HG02938 (cell line): ENCODE results near the gene IGSF8.
"Not testable (repeated sequence)": the region's sequence is repeated elsewhere in the genome, so short reads cannot be mapped to it uniquely, and the experiment has no call there.

ENCODE experiments used
- ATAC-seq: cut with Tn5 transposase; IDR thresholded peaks from one replicate; pipeline ENCODE4 v1.9.1; 2021; ENCODE audit warnings: mild to moderate bottlenecking, moderate library complexity; ENCODE audit not compliant: unreplicated experiment

IGSF8 gene

DNA sequence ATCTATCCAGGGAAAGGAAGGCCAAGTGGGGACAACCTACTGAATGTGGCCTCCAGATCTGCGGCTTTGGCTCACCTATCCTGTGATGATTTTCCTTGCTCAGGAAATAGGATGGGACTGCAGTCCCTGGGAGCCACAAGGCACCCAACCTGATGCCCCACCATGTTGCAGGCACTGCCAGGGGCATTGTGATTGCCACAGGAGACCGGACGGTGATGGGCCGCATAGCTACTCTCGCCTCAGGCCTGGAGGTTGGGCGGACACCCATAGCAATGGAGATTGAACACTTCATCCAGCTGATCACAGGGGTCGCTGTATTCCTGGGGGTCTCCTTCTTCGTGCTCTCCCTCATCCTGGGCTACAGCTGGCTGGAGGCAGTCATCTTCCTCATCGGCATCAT lies 29.0 kb upstream of the IGSF8 start:
- no peak for ATAC-seq

DNA sequence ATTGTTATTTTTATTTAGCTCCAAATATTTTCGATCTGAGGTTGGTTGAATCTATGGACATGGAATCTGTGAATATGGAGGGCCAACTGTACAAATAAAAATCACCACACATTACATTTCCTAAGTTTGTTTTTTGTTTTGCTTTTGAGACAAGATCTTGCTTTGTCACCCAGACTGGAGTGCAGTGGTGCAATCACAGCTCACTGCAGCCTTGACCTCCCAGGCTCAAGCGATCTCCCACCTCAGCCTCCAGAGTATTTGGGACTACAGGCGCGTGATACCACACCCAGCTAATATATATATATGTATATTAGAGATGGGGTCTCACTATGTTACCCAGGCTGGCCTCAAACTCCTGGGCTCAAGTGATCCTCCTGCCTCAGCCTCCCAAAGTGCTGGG lies 27.9 kb upstream of the IGSF8 start:
- ATAC-seq, result not testable (repeated sequence)

DNA sequence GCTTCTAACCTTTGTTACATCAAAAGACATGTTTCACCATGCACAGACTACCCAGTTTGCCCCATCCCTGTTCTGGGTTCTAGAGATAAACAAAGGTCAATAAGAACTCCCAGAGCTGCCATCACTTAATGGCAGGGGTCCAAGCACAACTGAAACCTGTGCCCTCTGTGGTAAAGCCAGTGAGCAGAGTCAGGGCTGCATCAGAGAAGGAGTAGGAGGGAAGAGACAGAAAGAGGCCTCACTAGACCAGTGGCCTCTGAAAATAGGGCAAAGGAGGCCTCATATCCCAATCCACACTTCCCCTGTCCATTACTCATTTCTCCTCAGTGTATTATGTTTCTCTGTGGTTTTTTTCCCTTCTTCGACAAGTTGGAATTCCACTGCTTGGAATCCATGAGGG lies 27.3 kb upstream of the IGSF8 start:
- no peak for ATAC-seq

DNA sequence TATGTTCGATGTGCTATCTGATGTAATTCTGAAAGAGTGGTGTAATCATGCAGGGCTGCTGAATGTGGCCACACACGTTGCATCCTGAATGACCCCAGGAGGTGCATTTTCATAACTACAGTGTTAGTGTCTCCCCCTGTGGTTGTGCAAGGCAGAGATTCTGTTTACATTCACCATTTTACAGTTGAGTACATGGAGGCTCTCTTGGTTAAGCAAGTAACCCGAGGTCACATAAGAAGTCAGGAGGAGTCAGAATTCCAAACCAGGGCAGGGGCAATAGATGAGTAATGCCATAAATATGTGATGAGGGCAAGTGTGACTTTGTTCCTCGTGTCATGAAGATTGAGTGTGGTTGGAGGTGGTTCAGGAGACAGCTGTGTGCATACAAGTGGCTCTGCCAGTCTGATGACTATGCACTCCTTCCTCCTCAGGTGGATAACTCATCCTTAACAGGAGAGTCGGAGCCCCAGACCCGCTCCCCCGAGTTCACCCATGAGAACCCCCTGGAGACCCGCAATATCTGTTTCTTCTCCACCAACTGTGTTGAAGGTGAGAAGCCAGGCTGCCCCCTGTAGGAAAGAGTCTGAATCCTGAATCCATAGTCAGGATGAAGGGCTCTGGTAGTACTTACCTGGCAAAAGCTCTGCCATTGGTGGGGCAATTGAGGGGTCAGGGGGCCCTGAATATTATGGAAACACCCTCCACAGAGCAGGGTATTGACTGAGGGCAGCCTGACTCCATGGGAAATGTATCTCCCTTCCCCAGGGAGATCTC lies 26.5 kb upstream of the IGSF8 start:
- ATAC-seq, result no peak

DNA sequence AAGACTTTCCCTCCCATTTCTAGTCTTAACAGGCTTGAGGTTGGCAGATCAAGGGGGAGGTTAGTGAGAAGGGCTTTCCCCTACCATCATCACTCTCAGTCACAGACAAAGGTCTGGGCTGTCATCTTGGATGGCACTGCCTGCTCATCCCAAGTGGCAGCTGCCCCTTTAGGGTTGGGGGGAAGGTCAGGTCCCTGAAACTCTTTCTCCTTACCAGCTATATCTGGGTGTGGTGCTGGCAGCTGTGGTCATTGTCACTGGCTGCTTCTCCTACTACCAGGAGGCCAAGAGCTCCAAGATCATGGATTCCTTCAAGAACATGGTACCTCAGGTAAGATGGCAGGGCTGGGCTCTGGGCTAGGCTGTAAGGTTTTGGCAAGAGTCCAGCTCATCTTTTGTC lies 25.3 kb upstream of the IGSF8 start:
- no peak for ATAC-seq

DNA sequence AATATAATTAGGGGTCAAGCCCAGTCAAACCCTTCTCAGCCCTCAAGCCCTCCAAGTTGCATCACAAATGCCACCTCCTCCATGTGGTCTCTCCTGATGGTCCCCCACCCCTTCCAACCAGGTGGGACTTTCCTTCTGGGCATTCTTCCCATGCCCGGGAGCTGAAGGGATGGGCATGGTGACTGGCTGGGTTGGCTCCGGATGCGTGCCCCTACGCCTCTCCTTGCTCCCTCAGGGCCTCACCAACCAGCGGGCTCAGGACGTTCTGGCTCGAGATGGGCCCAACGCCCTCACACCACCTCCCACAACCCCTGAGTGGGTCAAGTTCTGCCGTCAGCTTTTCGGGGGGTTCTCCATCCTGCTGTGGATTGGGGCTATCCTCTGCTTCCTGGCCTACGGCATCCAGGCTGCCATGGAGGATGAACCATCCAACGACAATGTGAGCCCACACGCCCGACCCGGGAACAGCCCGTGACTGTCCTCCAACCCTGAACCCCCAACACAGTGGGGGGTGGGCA lies 24.6 kb upstream of the IGSF8 start:
- ATAC-seq, result no peak

DNA sequence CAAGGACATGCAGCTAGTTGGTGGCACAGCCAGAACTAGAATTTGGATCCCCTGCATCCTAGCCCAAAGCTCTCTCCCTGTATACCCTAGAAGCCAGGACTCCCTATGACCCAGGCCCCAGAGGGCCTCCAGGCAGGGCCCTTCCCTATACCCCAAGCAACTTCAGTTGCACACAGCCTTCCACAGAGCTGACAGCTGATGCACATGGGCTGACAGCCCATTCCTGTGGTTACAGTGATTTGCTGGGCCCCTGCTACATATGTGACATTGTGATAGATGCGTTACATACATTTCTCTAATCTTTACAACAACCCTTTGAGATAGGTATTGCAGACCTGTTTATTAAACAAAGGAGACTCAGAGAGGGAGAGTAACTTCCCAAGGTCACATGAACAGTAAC lies 23.0 kb upstream of the IGSF8 start:
- ATAC-seq, result no peak

DNA sequence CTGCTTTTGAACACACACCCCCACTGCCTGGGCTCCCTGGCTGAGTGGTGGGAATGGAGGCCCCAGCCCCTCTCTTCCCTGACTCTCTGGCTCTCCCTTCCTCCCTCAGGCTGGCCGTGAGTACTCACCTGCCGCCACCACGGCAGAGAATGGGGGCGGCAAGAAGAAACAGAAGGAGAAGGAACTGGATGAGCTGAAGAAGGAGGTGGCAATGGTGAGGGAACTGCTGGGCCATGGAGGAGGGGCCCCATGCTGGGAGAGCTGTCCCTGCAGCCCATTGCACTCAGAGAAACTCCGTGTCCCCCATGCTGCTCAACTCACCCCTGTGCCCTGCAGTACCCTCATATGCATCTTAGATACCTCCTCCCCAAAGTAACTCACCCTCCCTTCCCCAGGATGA lies 22.4 kb upstream of the IGSF8 start:
- no peak for ATAC-seq

DNA sequence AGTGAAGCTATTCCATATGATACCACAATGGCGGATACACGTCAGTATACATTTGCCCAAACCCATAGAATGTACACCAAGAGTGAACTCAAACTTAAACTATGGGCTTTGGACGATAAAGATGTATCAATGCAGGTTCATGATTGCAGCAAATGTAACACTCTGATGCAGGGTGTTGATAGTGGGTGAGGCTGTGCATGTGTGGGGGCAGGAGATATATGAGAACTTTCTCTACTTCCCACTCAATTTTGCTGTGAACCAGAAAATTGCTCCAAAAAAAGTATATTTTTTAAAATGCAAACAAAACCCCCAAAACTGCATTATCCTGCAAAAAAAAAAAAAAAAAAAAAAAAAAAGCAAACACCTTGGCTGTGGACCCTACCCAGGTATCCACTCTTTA lies 20.5 kb upstream of the IGSF8 start:
- ATAC-seq, result no peak

DNA sequence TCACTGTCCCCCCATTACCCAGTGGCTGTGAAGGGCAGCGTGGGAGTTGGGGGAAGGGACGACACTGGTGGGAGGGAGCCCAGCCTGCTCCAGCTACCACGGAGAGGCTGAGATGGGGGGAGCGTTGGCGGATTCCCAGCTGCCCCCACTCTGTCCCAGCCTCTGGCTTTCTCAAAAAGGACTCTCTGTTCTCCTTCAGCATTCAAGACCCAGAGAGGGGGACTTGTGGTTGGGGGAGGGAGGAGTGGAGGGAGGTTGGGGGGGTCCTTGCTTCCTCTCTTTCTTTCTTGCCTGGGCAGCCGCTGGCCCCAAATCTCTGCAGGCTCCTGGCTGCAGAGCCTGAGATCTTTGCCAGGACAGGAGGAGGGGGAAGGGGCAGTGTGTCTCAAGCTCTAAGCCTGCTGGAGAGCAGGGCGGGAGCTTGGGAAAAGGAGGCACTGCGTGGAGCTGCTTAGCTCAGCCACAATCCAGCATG lies 19.3 kb upstream of the IGSF8 start:
- ATAC-seq, result no peak

DNA sequence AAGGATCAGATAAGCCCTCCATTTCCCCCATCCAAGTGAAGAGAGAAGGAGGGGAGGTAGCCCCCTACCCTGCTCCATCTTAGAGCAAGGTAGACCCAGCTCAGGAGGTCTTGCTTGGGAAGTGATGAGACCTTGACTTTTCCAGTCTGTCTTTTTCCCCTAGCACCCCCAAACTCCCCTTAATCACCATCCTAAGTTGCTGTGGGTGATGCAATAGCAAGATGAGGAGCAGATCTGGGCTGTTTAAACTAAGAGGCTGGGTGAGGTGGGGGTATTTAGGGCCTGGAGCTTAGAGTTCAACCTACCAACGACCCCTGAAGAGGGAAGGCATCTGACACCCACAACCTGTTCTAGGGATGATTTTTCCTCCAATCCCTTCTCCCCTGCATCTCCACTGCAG lies 18.9 kb upstream of the IGSF8 start:
- ATAC-seq, result no peak

DNA sequence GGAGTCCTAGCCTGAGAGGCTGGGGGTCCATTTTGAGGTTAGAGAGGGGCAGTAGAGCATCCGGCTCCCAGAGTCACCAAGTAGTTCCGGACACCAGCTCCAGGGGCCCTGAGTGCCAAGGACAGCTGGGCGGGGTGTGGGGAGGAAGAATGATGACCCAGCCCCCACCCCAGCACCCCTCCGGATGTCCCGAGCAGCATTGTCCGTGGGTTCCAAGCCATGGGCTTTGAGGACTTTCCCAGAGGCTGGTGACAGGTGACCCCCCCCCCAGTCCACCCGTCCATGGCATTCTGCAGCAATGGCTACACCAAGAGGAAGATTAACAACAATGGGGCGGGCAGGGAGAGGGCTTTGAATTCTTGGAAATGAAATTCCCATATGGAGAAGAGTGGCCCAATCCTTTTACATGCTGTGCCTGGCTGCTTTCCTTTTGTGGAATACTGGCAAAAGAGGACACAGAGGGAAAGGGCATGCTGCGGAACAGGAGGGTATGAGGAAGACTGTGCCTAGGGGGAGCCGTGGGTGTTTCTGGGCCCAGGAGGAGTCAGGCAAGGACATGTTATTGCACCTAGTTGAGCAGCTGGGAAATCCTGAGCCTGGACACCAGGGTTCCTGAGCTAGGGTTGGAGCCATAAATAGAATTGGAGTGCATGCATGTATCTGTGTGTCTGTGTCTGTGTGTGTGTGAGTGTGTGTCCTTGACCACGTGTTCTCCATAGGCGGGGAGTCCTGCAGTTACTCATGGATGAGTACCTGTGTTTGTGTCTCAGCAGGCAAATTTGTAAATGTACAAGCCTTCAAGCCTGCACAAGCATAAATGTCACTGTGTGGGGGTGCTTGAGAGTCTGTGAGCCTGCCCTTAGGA lies 18.1 kb upstream of the IGSF8 start:
- no peak for ATAC-seq

DNA sequence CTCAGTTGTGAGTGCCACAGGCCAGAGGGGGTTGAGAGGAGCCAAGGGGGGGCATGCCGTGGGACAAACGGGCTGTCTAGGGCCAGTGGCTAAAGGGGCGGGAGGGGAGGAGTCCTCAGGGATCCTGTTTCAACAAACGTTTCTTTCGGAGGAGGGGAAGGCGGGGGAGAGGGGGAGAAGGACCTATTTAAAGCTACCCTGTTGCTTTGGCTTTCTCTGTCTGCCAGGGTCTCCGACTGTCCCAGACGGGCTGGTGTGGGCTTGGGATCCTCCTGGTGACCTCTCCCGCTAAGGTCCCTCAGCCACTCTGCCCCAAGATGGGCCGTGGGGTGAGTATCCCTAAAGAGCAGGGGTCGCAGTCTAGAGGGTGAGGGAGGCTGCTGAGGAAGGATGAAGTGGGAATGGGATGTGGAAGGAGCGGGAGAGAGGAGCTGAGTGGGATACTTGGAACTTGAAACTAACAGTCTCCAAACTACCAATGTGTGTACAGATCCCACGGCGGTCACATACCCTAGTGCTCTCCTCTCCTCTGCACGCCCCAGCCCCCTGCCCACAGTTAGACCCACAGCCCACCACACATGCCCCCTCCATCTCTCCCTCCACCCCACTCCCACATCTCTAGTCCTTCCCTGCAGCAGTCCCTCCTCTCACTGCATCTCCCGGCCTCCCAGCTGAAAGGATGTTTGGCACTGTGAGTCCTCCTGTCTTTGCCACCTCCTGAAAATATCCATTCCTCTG lies 17.3 kb upstream of the IGSF8 start, which contains the start of gene ATP1A2:
TSS of gene ATP1A2 (plus strand) at position 215 of the 738 bp plus-strand sequence. CDS start at position 318, 103 bp downstream.
- no peak for ATAC-seq

DNA sequence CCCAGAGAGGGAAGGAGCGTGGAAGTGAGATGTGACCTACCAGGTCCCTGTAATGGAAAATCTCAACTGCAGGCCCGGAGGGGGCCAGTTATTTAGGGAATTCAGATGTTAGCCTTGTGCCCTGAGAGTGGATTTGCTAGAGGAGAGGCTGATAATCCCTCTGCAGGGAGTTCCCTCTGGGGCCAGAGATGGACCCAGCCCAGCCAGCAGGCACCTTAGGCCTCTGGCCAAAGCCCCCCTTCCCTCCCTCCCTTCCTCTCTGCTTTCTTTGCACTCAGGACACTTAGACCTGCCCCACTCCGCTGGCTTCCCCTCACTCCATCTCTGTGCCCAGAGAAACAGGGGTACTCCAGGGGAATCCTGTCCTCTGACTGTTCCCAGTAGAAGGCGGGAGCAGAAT lies 15.7 kb upstream of the IGSF8 start:
- ATAC-seq, result no peak

DNA sequence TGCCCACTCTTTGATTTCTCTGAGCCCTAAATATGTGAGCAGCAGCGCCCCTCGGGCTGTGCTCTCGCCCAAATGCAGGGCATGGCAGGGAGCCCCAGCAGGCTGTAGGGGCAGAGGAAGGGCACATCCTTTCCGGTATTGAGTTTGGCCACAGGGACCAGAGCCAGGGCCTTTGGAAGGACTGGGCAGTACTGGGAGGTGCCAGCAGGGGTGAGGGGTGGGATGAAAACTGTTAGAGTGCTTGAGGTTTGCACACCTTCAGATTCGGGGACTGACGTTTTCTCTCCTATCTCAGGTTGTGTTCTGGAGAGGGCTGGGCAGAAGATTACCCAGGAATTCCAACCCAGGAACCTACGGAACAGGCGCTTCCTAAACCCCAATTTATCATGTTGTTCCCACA lies 15.0 kb upstream of the IGSF8 start:
- ATAC-seq, result no peak

DNA sequence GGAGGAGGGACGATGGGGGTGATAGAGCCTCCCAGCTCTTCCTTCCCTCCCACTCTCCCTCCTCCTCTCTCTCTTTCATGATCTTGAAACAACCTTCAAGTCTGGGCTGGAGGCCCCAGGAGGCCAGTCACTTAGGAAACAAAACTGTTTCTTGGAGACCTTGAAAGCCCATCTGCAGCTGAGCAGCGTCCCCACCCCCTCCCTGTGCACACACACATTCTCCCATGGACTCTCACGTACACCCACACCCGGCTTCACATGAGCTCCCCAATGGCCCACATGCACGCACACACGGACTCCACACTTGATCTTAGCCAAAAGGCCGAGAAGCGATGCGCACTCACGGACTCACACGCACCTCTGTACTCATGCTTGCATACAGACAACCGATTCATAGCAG lies 13.9 kb upstream of the IGSF8 start:
- no peak for ATAC-seq

DNA sequence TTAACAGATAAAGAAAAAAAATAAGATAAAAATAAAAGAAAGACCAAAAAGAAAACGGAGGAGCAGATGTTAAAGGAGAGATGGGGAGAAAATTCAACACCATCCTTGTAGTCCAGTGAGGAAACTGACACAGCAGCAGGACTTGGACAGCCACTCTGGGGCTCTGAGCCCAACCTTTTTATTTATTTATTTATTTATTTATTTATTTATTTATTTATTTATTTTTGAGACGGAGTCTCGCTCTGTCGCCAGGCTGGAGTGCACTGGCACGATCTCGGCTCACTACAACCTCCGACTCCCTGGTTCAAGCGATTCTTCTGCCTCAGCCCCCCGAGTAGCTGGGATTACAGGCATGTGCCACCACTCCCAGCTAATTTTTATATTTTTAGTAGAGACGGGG lies 13.0 kb upstream of the IGSF8 start:
- not testable (repeated sequence) for ATAC-seq

DNA sequence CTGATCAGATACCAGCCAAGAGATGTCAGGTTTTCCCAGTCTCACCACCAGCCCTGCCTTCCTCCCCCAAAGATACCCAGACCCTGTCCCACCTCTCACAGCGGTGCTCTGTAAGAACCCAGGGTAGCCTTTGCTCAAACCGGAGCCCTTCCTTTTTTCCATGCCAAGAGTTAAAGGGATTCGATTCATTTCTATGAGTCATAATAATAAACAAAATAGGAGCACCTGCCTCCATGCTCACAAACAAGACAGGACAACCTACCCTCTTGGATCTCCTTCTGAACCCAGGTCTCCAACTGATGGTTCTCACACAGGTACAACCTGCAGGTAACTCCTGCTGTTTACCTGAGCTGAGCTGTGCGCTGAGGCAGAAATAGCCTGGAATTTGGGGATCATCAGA lies 11.3 kb upstream of the IGSF8 start:
- ATAC-seq, result no peak

DNA sequence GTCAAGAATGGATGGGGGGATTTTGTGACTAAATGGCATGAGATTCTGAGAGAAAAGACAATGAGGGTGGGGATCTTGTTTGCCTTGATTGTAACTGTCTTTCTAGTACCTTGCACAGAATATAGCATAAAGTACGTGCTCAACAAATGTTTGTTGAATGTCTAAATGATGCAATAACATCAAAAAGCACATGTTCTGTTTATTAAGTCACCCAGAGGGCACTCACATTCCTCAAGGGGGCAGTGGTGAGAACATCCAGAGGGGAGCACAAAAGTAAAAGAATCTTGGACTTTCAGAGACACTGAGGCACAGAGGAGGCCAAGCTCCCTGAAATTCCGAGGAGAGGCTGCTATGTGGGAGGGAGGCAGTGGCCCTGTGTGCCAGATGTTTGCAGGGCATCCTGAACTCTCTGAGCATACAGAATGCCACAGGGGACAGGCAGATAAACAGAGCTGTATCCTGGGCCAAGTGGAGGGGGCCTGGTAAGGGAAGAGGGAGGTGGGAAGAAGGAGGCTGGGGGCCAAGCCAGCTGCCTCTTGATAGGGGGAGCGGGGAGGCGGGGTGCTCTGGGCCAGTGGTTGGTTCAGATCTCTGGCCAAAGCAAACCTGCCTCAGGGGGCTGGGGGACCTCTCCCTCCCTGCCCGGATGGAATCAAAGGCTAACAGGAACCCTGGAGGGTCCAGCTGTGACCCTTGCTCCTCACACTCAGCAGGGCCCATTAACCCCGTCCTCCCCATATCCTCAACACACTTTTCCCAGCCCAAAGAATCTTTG lies 10.7 kb upstream of the IGSF8 start:
- ATAC-seq, result no peak

DNA sequence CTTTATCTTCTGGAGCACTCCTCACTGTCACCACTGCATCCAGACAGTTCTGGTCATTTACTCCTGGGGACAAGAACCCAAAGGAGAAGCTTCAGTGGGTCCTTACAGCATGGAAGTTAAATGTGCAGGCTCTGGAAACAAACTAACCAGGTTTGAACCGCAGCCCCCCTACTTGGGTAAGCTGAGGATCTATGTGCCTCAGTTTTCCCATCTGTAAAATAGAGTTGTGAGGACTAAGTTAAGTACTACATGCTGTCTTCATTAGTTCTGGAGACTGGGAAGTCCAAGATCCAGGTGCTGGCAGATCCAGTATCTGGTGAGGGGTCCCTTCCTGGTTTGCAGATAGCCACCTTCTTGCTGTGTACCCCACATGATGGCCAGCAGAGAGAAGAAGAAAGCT lies 9.1 kb upstream of the IGSF8 start:
- no peak for ATAC-seq
